Ammon's horn (tissue), 1 donor: Measurements from ENCODE around the gene GAL3ST3.
"Not testable (repeated sequence)": the region's sequence is repeated elsewhere in the genome, so short reads cannot be mapped to it uniquely, and the experiment has no call there.

ENCODE experiments used
- DNase-seq: peaks from one replicate; pipeline ENCODE4 v3.0.0-alpha.2; 2016; ENCODE audit warnings: low spot score

The GAL3ST3 gene, protein sequence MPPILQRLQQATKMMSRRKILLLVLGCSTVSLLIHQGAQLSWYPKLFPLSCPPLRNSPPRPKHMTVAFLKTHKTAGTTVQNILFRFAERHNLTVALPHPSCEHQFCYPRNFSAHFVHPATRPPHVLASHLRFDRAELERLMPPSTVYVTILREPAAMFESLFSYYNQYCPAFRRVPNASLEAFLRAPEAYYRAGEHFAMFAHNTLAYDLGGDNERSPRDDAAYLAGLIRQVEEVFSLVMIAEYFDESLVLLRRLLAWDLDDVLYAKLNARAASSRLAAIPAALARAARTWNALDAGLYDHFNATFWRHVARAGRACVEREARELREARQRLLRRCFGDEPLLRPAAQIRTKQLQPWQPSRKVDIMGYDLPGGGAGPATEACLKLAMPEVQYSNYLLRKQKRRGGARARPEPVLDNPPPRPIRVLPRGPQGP

DNA sequence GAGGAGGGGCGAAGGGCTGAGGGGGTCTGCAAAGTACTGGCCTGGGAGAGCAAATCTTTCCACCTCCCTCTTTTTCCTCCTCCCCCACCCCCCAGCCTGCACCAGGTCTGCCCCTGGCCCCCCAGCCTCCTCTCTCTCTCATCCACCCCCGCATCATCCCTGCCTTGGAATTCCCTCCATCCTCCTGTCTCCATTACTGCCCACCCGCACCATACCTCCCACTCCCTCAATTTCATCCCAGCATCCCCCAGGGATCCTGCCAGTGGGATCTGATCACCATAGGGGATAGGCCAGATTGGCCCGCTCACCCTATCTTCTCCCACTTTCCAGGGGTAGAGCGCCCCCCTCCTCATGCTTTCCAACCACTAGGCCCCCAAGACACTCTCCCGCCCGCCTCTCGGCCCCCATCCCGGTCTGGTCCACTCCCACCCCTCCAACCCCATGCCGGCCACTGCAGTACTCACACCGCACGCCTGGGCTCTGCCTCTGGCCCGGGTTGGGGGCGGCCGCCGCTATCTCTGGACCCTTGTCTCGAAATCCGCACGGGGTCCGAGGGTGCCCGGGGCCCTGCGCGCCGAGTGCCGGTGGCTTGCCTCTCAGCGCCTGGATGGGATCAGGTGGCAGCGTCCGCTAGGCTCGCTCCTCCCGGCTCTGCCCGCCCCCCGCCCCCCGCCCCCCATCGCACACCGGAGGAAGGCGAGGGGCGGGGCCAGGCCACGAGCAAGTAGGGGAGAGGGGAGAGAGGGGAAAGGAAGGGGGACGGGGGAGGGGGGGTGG is at the start of gene GAL3ST3:
TSS of gene GAL3ST3 (minus strand) at position 615 of the 777 bp plus-strand sequence. CDS start 3,746 bp downstream, outside the sequence.
- no peak for DNase-seq

GRCh38 chr11:66092125-66092524 is 43.2 kb upstream of the GAL3ST3 start:
- not testable (repeated sequence) for DNase-seq

- DNase-seq: no peak
These were observed 41.3 kb upstream of the GAL3ST3 start for GRCh38 chr11:66090288-66090687.

- DNase-seq: no peak
These were observed 40.1 kb upstream of the GAL3ST3 start for GRCh38 chr11:66089067-66089466.

DNA sequence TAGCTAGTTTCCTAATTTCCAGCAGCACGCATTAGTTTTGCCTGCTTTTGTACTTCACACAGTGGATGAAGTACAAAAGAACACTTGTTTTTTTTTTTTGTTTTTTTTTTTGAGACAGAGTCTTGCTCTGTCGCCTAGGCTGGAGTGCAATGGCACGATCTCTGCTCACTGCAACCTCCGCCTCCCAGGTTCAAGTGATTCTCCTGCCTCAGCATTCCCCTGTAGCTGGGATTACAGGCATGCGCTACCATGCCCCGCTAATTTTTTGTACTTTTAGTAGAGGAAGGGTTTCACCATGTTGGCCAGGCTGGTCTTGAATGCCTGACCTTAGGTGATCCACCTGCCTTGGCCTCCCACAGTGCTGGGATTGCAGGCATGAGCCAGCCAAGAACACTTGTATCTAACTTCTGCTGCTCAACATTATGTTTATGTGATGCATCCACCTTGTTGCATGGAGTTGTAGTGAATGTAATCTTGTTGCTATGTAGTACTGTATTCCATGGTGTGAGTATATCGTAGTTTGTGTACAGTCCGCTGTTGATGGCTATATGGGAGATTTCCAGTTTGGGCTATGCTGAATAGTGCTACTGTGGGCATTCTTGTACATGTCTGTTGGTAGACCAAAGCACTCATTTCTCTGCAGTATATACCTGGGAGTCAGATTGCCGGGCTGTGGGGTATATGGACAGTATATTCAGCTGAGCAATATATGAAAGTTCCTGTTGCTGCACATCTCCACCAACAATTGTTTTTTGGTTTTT is 38.4 kb upstream of the GAL3ST3 start:
- no peak for DNase-seq

DNA sequence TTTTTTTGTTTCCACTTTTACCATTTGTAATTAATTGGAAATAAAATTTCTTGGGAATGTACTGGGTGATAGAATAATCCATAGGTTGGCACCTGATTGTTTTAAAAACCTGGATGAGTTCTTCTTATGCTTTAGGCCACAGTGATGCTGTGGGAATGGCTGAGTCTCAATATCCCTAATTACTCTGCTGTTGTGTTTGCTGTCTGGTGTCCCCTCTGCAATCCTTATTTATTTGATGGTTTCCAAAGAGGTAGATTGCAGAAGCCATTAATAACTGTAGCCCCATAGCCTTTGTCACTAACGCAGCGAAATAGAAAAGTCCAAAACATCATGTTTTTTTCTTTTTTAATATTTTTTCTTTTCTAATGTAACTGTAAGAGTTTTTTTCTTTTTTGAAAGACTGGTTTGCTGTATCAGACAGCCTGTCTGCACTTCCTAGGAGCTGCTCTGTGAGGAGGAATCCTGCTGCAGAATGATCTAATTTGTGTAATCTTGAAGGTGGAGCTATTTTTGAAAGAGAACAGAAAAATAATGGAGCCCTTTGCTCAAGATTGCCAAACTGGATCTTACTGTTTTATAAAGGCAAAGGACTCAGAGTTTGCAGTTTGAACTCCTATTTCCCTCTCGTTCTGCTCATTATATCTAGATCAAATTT is 36.0 kb upstream of the GAL3ST3 start:
- DNase-seq: no peak

- DNase-seq: no peak
These were observed 34.8 kb upstream of the GAL3ST3 start for GRCh38 chr11:66083767-66084166.

- DNase-seq: no peak
These were observed 34.2 kb upstream of the GAL3ST3 start for GRCh38 chr11:66082946-66083698.

DNA sequence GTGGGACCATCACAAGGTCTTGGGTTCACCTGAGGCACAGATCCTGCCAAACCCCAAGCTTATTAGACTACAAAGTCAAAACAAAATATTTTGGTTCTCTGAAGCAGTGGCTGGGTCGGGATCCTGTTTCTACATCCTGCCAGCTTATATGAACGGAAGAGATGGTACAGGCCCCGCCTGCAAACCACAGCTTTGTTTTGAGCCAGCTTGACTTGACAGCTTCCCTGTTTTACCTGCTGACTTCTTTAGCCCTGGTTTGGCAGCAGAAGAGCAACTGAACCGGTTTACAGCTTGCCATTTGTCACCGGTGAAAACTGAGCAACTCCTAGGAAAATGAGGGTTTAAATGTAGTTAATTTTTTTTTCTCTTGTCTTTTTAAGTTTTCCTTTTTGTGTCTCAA is 32.5 kb upstream of the GAL3ST3 start:
- peak; percentile 69 for DNase-seq

DNA sequence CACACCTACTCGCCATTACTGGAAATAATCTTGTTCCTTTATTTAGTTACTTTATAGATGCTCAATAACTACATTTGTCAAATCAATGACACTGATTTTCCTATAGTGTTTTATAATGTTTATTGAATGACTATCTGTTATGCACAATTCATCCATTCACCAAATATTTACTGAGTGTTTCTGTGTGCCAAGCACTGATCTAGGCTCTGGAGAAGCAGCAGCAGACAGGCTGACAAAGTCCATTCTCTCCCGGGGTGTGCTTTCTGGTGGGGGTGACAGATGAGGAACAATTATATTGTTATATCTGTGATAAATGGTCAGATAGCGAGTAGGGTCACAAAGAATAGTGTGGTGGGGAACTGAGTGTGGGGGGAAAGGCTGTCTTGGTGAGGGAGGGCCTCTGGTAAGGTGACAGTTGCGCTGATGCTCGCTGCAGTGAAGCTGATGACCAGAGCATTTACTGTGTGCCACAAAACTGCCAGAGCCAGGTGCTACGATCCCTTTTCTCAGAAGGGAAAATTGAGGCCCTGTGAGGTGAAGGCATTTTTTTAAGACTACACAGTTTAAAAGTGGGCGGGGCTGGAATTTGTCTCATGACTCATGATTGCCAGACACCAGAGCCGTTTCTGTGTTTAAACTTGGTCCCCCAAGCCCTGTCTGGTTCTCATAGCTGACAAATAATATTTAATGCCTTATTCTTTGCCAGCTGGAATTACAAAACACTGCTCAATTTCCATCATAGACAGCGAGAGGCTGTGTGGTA is 31.3 kb upstream of the GAL3ST3 start:
- no peak for DNase-seq

- DNase-seq: not testable (repeated sequence)
These were observed 30.0 kb upstream of the GAL3ST3 start for GRCh38 chr11:66078949-66079348.

DNA sequence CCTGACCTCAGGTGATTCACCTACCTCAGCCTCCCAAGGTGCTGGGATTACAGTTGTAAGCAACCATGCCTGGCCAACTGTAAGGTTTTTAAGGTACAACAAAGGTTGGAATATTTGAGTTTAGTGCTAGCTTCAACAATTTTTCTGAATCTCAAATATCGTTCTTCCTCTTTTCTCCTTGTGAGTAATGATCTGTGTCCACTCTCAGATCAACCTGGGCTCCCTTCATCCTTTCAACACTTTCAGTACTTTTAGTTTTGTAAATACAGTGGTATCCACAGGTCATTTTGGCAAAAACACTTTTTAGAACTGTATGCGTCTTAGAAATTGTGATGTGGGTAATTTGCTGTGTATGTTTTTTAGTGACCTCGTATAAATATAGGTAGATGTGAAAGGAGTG is 29.0 kb upstream of the GAL3ST3 start:
- no peak for DNase-seq

DNA sequence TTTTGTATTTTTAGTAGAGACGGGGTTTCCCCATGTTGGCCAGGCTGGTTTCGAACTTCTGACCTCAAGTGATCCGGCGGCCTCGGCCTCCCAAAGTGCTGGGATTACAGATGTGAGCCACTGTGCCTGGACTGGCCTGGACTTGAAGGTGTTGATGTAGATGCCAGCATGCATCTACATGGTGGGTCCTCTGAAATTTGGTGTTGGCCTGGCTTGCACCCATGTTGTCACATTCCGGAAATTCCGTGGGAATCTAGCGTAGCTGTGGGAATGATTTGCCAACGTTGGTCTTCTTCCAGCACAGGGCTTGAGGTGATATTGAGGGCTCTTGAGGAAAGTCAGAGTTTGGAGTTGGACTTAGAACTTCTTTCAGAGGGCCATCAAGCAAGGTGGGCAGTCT is 27.6 kb upstream of the GAL3ST3 start:
- no peak for DNase-seq

DNA sequence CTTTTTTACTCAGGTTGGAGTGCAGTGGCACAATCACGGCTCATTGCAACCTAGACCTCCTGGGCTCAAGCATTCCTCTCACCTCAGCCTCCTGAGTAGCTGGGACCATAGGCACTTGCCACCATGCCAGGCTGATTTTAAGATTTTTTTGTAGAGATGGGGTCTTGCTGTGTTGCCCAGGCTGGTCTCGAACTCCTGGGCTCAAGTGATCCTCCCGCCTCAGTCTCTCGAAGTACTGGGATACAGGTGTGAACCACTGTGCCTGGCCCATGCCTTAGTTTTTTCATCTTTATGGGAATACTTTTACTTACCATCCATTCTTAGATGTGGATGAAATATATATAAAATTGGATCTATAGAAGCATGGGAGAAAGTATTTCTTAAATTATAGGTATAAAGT is 26.3 kb upstream of the GAL3ST3 start:
- DNase-seq: no peak

- DNase-seq: no peak
These were observed 24.7 kb upstream of the GAL3ST3 start for GRCh38 chr11:66073669-66074068.

- no peak for DNase-seq
These were observed 23.6 kb upstream of the GAL3ST3 start for GRCh38 chr11:66072518-66072917.

- no peak for DNase-seq
These were observed 23.1 kb upstream of the GAL3ST3 start for GRCh38 chr11:66072081-66072480.

GRCh38 chr11:66071381-66071801 is 22.4 kb upstream of the GAL3ST3 start:
- no peak for DNase-seq

DNA sequence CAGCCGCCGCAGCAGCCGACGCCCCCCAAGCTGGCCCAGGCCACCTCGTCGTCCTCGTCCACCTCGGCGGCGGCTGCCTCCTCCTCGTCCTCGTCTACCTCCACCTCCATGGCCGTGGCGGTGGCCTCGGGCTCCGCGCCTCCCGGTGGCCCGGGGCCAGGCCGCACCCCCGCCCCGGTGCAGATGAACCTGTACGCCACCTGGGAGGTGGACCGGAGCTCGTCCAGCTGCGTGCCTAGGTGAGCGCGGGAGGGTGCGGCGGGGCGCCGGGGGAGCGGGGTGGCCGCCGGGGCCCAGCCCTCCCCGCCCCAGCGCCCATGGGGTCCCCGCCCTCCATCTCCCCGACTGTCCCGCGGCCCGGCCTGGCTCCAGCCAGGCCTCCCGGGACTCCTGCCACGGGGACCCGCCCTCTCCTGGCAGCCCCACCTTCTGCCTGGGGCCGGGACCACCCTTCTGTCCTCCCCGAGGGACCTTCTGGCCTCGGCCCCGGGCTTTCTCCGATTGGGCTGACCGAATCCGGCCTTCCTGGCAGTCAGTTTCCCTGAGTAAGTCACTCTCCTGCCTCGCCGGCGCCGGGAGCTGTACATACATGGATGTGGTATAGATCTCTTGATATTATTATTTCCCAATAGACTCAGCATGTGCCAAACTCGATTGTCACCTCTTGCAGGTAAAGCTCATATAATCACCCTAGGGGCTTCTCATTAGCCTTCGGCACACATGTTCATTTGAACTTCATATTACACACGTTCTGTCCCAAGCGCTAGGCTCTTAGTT is 21.8 kb upstream of the GAL3ST3 start:
- peak; percentile 45 for DNase-seq
